HG03280 (cell line): ENCODE measurements around the gene SLC47A2.
"Not testable (repeated sequence)": the region's sequence is repeated elsewhere in the genome, so short reads cannot be mapped to it uniquely, and the experiment has no call there.

ENCODE experiments used
- ATAC-seq: cut with Tn5 transposase; IDR thresholded peaks from one replicate; pipeline ENCODE4 v1.9.1; 2021; ENCODE audit warnings: mild to moderate bottlenecking, moderate library complexity; ENCODE audit not compliant: unreplicated experiment

The SLC47A2 gene

DNA sequence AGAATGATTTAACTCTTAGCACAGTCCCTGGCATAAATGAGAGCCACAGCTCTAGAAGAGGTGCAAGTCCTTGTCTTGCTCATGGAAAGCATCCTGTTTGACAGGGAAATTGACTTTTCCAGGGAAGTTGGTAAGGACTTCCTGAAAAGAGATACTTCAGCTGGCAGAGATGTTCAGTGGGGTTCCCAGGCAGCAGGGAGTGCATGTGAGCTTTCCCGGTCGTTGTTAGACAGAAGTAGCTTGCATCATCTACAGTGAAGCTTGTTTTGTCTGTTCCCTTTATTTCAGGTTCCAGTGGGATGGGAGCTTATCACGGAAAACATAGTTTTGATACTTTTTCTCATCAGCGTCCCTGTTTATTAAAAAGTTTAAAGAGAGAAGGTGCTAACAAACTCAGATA, 45.0 kb downstream of the SLC47A2 start:
- ATAC-seq: no peak

GRCh38 chr17:19670908-19671307, 45.5 kb downstream of the SLC47A2 start:
- ATAC-seq: no peak

- ATAC-seq: not testable (repeated sequence)
These were observed 46.7 kb downstream of the SLC47A2 start for GRCh38 chr17:19669680-19670079.

DNA sequence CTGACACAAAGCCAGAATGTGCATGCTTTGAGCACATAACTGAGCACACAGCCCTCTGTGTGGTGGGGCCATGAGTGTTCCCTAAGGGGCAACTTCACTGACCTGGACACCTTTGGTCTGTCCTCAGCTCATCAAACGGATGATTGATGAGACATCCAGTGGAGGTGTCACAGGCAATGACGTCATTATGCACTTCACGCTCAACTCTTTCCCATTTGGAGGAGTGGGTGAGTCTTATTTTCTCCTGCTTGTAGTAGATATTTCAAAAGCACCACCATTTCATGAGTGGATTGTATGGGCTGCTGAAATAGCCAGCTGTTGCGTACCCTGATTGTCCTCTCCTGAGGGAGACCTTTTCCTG, 51.6 kb downstream of the SLC47A2 start:
- no peak for ATAC-seq

- ATAC-seq: no peak
These were observed 52.1 kb downstream of the SLC47A2 start for GRCh38 chr17:19664136-19664820.

DNA sequence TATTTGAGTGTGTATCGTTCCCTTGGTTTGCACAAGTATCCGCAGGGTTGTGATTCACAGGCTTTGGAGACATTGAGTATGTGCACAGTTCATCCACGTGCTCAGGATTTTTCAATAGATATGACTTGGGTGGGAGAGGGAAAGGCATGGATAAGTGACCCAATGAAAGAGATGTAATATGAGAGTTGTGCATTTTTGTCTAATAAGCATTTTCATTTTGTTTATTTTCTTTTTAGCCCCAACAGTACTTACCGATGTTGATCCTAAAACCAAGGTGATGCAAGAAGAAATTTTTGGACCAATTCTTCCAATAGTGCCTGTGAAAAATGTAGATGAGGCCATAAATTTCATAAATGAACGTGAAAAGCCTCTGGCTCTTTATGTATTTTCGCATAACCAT, 53.3 kb downstream of the SLC47A2 start:
- ATAC-seq: no peak

- no peak for ATAC-seq
These were observed 55.3 kb downstream of the SLC47A2 start for GRCh38 chr17:19661121-19661520.

DNA sequence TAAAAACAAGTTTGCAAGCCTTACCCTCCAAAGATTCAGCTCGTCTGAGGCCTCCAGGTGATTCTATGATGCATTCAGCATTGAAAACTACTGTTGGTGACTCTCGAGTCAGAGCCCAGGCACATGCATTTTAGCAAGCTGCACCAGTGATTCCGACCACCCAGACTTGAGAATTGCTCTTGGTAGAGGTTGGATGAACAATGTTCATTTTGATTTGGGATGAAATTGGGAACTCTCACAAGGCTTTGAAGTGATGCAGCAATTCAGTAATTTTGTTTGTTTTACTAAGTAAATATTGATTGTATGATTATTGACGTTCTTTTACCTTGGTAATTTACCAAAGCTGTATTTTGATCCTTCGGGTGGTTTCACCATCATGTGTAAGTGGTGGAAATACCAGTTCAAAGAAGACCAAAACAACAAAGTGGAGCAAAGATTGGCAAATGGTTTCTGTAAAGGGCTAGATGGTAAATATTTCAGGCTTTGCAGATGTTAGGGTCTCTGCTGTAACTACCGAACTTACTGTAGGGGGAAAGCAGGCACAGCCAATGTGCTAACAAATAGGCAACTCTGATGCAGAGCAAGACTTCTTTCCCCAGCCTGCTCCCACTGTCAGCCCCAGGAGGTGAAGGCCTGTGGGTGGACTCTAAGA, 56.0 kb downstream of the SLC47A2 start:
- ATAC-seq: no peak

DNA sequence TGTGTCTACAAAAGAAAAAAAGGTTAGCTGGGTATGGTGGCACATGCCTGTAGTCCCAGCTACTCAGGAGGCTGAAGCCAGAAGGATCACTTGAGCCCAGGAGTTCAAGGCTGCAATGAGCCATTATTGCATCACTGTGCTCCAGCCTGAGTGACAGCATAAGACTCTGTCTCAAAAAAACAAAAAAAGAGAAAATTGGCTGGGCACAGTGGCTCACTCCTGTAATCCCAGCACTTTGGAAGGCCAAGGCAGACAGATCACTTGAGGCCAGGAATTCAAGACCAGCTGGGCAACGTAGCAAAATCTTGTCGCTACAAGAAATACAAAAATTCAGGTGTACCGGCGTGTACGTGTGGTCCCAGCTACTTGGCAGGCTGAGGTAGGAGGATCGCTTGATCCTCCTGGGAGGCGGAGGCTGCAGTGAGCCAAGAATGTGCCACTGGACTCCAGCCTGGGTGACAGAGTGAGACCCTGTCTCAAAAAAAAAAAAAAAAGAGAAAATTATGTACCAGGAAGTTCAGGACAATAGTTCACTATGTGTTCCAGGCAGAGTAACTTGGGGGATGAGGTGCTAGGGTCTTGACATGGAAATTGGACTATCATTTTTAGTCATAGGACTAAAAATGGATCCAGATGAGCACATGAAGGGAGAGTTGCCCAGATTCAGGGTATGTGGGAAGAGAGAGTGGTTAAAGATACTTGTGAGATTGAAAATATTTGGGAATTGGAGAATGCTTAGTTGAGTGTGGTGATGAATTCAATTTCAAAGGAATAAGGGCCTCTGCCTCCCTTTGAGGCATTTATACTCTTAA, 56.8 kb downstream of the SLC47A2 start:
- ATAC-seq: no peak

DNA sequence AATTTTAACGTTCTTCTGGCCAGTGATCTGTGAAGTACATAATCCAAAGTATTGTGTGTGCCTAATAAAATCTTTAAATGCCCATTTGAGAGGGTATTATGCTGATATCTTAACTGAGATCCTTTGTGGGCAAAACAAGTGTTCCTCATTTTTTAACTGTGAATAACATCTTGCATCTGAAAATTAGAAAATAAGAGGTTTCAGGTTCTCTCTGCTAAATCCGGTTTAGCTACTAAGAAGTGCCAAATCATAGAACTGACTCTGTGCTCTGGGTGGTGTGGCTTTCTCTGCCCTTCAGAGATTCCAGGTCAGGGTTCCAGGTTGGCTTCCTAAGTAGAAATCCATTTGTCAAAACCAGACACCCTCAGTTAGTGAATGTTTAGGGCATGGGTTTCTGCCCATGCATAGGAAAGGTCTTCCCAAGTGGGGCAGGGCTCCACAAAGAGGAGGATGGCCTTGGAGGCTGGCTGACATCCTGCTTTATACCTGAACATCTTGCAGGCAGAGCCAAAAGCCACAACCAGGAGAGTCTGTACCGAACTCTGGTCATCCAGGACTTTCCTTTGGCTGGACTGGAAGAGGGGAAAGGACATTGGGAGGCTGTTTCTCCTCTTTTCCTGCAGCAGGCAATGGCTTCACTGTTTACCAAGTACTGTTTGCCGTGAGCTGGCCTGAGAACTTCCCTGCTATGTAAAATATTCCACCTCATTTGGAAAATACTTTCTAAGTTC, 59.4 kb downstream of the SLC47A2 start:
- no peak for ATAC-seq

DNA sequence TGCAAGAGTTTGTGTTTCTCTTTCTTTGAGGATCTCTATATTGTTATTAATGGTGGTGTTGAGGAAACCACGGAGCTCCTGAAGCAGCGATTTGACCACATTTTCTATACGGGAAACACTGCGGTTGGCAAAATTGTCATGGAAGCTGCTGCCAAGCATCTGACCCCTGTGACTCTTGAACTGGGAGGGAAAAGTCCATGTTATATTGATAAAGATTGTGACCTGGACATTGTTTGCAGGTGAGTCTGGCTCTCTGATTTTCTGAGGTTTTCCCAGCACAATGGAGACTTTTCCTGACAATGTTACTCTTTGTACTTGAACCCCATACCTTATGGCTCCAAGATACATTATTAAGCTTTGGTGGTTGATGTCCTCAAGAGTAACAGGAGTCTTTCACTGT, 60.0 kb downstream of the SLC47A2 start:
- no peak for ATAC-seq

DNA sequence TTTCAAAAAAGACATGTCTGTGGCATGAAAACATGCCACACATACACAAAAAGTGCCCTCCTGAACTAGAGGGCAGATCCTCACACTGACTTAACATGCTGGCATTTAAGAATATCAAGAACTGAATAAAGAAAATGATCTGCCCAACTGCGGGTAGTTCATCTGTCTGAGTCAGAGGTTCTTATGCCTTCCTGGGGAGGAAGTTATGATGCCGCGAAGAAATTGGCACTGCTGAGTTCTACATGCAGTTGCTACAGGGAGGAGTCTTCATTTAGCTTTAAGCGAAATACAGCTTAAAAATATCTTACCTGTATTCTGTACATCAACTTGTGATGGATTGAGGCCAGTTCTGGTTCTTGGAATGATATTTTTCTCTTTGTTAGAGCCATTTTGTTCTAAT, 61.5 kb downstream of the SLC47A2 start:
- ATAC-seq: no peak

- ATAC-seq: no peak
These were observed 62.0 kb downstream of the SLC47A2 start for GRCh38 chr17:19654342-19654886.

DNA sequence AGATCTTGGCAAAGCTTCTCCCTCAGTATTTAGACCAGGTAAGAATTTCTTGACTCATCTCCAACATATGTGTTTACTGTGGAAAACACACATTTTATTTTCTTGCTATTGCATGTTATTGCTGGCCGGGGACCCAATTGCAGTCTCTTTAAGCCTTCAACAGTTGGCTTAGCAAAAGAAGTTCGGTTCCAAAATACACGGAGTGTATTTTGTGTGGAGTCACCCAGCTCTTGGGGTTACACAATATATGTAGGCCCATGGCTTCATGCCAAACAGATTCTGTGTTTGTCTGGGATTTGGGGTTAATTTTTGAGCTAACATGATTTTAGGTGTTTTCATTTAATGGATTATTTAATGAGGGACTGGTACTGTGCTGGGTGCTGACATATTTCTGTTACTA, 63.8 kb downstream of the SLC47A2 start:
- ATAC-seq: no peak

- no peak for ATAC-seq
These were observed 64.7 kb downstream of the SLC47A2 start for GRCh38 chr17:19651451-19652238.

GRCh38 chr17:19650826-19651225, 65.6 kb downstream of the SLC47A2 start:
- no peak for ATAC-seq

DNA sequence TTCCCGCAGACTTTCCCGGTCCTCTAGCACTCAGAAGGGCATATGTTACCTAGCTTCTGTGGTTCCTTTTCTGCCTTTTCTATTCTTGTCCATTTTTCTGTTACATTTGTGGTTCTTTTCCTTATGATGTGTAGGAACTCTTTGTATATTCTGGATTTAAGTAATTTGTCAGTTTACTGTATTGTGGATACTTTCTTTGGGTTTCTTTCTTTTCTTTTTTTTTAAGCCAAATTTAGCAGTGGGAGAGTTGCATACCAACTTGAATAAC, 67.2 kb downstream of the SLC47A2 start:
- ATAC-seq: no peak

DNA sequence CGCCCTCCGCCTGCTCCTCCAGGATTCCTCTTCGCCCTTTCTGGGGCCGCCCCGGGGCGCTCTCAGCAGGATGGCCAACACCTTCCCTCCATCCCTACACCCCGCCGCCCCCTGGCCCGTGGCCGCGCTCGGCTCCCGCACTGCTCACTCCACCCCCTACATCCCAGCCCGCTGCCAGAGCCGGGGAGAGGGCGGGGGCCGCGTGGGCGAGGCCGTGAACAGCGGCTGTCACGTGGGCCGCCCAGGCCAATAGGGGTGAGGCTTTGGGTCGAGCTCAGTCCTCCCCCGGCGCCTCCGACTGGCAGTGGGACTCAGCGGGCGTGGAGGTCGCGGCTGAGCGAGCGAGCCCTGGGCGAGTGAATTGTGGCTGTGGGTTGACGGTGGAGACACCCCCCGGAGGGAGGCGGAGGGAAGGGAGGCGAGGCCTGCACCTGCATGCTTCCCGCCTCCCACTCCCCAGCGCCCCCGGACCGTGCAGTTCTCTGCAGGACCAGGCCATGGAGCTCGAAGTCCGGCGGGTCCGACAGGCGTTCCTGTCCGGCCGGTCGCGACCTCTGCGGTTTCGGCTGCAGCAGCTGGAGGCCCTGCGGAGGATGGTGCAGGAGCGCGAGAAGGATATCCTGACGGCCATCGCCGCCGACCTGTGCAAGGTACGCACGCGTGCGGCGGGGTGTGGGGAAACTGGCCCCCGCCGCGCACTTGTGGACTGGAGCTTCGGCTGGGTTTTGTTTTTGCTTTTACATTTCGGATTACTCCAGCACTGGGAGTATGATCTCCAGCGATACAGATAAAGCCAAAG, 67.7 kb downstream of the SLC47A2 start, which contains the start of gene ALDH3A2:
Gene ALDH3A2, plus strand, starts transcription at position 277 of the 799 bp plus-strand sequence. Its CDS starts 221 bp downstream, at position 498.
- peak; percentile 91 for ATAC-seq

DNA sequence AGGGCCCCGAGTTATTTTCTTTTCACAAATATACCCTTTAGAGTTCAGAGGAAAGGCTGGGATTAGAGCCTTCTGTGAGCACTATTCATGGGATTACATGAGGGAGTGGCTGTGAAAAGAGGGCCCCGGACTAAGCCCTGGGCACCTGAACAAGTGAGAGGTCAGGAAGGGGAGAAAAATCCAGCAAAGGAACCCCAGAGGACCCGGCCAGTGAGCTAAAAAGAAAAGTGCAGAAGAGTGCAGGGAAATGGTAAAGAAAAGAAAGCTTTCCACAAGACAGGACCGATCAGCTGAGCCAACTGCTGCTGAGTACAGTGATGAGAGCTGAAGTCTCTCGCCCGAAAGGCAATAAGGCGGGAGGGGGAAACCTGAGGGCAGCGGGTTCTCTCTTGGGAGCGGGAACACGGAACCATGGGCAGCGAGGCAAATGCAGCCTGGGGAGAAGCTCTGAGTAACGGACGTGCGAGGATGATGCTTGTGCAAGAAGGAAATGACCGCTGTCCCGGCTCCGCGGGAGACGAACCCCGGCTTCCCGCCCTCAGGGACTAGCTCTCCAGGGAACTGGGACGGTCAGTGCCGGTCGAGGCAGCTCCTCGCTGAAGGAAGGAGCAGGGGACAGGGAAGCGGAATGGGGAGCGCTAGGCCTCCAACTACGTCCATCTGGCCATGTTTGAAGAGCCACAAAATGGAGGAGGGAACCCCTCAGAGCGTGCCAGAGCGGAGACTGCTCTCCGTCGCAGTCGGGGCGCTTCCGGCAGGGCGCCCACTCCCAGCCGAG, 68.5 kb downstream of the SLC47A2 start:
- peak; percentile 3 for ATAC-seq
